T-cell (primary cell): ENCODE results near the gene SLC22A23. TPM values are rescaled to one million over a fixed set of nuclear protein-coding genes. Genes with fewer than 3 reads are reported as not detected.

Source experiments
- ATAC-seq, 4 experiments: fragments of 200-7000 bp in 3 of 4; fragments of 150-1000 bp in 1 of 4; cut with Tn5 transposase; replicated peaks in 1 of 4; 1 replicate in 3 of 4; 2 replicates in 1 of 4; pipeline ENCODE4 v1.10.0; 2021; ENCODE audit warnings: moderate library complexity in 3 of 4, mild to moderate bottlenecking in 2 of 4, moderate number of reproducible peaks in 1 of 4
- CTCF ChIA-PET, 2 donors: fragments of 300-600 bp; sonication (Branson Sonifier 250); formaldehyde crosslinking; loops; one replicate each; lab custom pipeline; 2022; ENCODE audit warnings: antibody characterized with exemption in 2 of 2; lab: Charles Lee
- POLR2A ChIA-PET, 2 donors: fragments of 300-600 bp; sonication (Branson Sonifier 250); formaldehyde crosslinking; loops; one replicate each; lab custom pipeline; 2022; ENCODE audit warnings: antibody characterized with exemption in 2 of 2; lab: Charles Lee
- DNase-seq, 35 experiments: peaks; one replicate each; pipeline versions ENCODE4 v3.0.0 to v3.0.0-alpha.2; 2013 to 2023
- H3K27ac ChIP-seq: one replicate; pipeline ENCODE4 v1.5.1; 2013; ENCODE audit warnings: low read length
- H3K27me3 ChIP-seq, 2 experiments: replicated peaks in 1 of 2; 1 replicate in 1 of 2; 2 replicates in 1 of 2; pipeline versions ENCODE4 v1.6.1 to v1.7.0; 2013; ENCODE audit warnings: low read length in 1 of 2, mixed read lengths in 1 of 2; ENCODE audit not compliant: control insufficient read depth in 2 of 2, insufficient read depth in 2 of 2; ENCODE audit errors: extremely low read depth in 1 of 2
- H3K36me3 ChIP-seq, 2 donors: 1 replicate in 1 of 2; 2 replicates in 1 of 2; pipeline versions ENCODE4 v1.6.1 to v1.7.0; 2013; ENCODE audit warnings: low read length in 1 of 2; ENCODE audit not compliant: control insufficient read depth in 2 of 2, insufficient read depth in 1 of 2; ENCODE audit errors: extremely low read depth in 1 of 2
- H3K4me1 ChIP-seq, 2 experiments: 1 replicate in 1 of 2; 2 replicates in 1 of 2; pipeline versions ENCODE4 v1.6.1 to v1.7.0; 2013; ENCODE audit warnings: low read length in 2 of 2, mixed read lengths in 1 of 2; ENCODE audit not compliant: insufficient read depth in 2 of 2, control insufficient read depth in 1 of 2; ENCODE audit errors: extremely low read depth in 1 of 2
- H3K4me3 ChIP-seq, 2 donors: 1 replicate in 1 of 2; 2 replicates in 1 of 2; pipeline versions ENCODE4 v1.5.1 to v1.7.0; 2013; ENCODE audit warnings: mild to moderate bottlenecking in 2 of 2, low read length in 1 of 2, moderate library complexity in 1 of 2; ENCODE audit not compliant: control insufficient read depth in 1 of 2; ENCODE audit errors: extremely low read depth in 1 of 2
- H3K9me3 ChIP-seq: 2 replicates; pipeline ENCODE4 v1.7.0; 2013
- H3K27ac Mint-ChIP-seq, 2 donors: one replicate each; pipeline ENCODE4 v1.8.0; 2020 to 2021; ENCODE audit warnings: mild to moderate bottlenecking in 2 of 2, mixed read lengths in 2 of 2
- H3K27me3 Mint-ChIP-seq, 2 donors: one replicate each; pipeline ENCODE4 v1.8.0; 2021 to 2022; ENCODE audit warnings: mixed read lengths in 2 of 2
- H3K36me3 Mint-ChIP-seq: one replicate; pipeline ENCODE4 v1.8.0; 2021; ENCODE audit warnings: mixed read lengths
- H3K4me1 Mint-ChIP-seq, 3 donors: one replicate each; pipeline ENCODE4 v1.8.0; 2020 to 2022; ENCODE audit warnings: mixed read lengths in 3 of 3, mild to moderate bottlenecking in 1 of 3
- H3K4me3 Mint-ChIP-seq, 3 donors: one replicate each; pipeline ENCODE4 v1.8.0; 2020 to 2022; ENCODE audit warnings: mild to moderate bottlenecking in 3 of 3, mixed read lengths in 3 of 3, moderate library complexity in 3 of 3
- H3K9me3 Mint-ChIP-seq, 3 donors: one replicate each; pipeline ENCODE4 v1.8.0; 2020 to 2022; ENCODE audit warnings: mixed read lengths in 3 of 3
- WGBS: methylation state at CpG from one replicate; pipeline ENCODE4 v1.1.5; 2013; ENCODE audit warnings: missing lambda C conversion rate; ENCODE audit not compliant: insufficient coverage; 5-methylcytosine and 5-hydroxymethylcytosine counted together
- total RNA-seq, 35 experiments: library from RNA in 6 of 35; stranded (reverse) in 6 of 35; fragments of 120-200 nt in 1 of 35; gene quantifications; one replicate each; pipeline versions ENCODE4 v1.2.1 to v1.2.4 and lab custom pipeline; 2013 to 2026

Gene SLC22A23
- total RNA-seq, 5 donors from 2014 or later (not counting 1 experiment from before 2014, with no cell fraction given): 6.2 to 14.8 (median 12.1) TPM

GRCh38 chr6:3283641-3284435 lies 173.0 kb downstream of the SLC22A23 start:
- Mint-ChIP-seq H3K4me1 (peaks cover 3 to 5% (median 5%) of the 10 kb centered on the region in 3 donors), H3K4me3 (no peak overlapping the region), H3K9me3 (no peaks in the 10 kb centered on the region), H3K36me3 (peaks cover 5% of the 10 kb centered on the region), H3K27ac (no peak overlapping the region), H3K27me3 (no peaks in the 10 kb centered on the region)
- 93% methylated on average over 18 of the region's 23 CpGs for WGBS
- peaks cover 10 to 11% of the 10 kb centered on the region in 2 donors for H3K36me3 ChIP-seq
- H3K27me3 ChIP-seq: no peaks in the 10 kb centered on the region
- CTCF ChIA-PET: interaction anchor here in 1 of 2 donors (0.6 kb wide), 1 partner anchor 773 kb away, joined by 3 read pairs; no protein-coding TSS in a partner anchor
- ATAC-seq: no peak
- peaks cover 0 to 3% of the 10 kb centered on the region in 2 experiments for H3K4me1 ChIP-seq
- POLR2A ChIA-PET: no interaction called here
- DNase-seq: no peak
- no peaks in the 10 kb centered on the region for H3K9me3 ChIP-seq
- H3K4me3 ChIP-seq: no peak overlapping the region
- no peak overlapping the region for H3K27ac ChIP-seq

DNA sequence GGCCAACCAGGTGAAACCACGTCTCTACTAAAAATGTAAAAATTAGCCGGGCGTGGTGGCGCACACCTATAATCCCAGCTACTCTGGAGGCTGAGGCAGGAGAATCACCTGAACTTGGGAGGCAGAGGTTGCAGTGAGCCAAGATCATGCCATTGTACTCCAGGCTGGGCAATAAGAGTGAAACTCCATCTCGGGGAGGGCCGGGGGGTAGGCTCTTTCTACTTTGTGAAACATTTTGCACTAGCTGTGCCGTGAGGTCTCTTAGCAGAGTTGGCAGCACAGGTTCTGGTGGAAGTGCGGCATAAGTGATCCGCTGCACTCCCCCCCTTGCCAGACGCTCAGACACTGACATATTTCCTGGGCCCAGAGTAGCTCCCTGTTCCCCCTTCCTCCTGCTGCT lies 173.6 kb downstream of the SLC22A23 start:
- Histone ChIP-seq H3K4me3 (no peak overlapping the region), H3K27me3 (no peaks in the 10 kb centered on the region), H3K9me3 (no peaks in the 10 kb centered on the region), H3K36me3 (peaks cover 11% of the 10 kb centered on the region in 2 donors), H3K4me1 (peaks cover 0 to 3% of the 10 kb centered on the region in 2 experiments), H3K27ac (no peak overlapping the region)
- ChIA-PET POLR2A (no interaction called here), CTCF (interaction anchor here in 1 of 2 donors (0.6 kb wide), 1 partner anchor 774 kb away, joined by 3 read pairs; no protein-coding TSS in a partner anchor)
- DNase-seq: no peak
- no peak overlapping the region for H3K27ac Mint-ChIP-seq
- H3K9me3 Mint-ChIP-seq: no peaks in the 10 kb centered on the region
- WGBS: 97% methylated on average over 10 of the region's 10 CpGs
- peaks cover 5% of the 10 kb centered on the region for H3K36me3 Mint-ChIP-seq
- peaks cover 3 to 5% (median 5%) of the 10 kb centered on the region in 3 donors for H3K4me1 Mint-ChIP-seq
- ATAC-seq: no peak
- no peak overlapping the region for H3K4me3 Mint-ChIP-seq
- no peaks in the 10 kb centered on the region for H3K27me3 Mint-ChIP-seq

GRCh38 chr6:3282476-3283236 lies 174.2 kb downstream of the SLC22A23 start:
- Histone ChIP-seq H3K36me3 (peaks cover 11 to 13% of the 10 kb centered on the region in 2 donors), H3K9me3 (no peaks in the 10 kb centered on the region), H3K4me1 (peaks cover 0 to 3% of the 10 kb centered on the region in 2 experiments), H3K4me3 (no peak overlapping the region), H3K27me3 (no peaks in the 10 kb centered on the region), H3K27ac (no peak overlapping the region)
- H3K36me3 Mint-ChIP-seq: peaks cover 5% of the 10 kb centered on the region
- peaks cover 3 to 5% (median 5%) of the 10 kb centered on the region in 3 donors for H3K4me1 Mint-ChIP-seq
- H3K27me3 Mint-ChIP-seq: no peaks in the 10 kb centered on the region
- peak in 1 of 35 experiments; percentile 0 for DNase-seq
- ChIA-PET CTCF (interaction anchor here in 1 of 2 donors (0.6 to 1.6 kb wide), 4 partner anchors 9 to 830 kb away, joined by 3 to 4 read pairs (median 3); no protein-coding TSS in a partner anchor), POLR2A (no interaction called here)
- WGBS: 91% methylated on average over 17 of the region's 20 CpGs
- H3K27ac Mint-ChIP-seq: no peak overlapping the region
- no peaks in the 10 kb centered on the region for H3K9me3 Mint-ChIP-seq
- no peak overlapping the region for H3K4me3 Mint-ChIP-seq
- ATAC-seq: no peak

DNA sequence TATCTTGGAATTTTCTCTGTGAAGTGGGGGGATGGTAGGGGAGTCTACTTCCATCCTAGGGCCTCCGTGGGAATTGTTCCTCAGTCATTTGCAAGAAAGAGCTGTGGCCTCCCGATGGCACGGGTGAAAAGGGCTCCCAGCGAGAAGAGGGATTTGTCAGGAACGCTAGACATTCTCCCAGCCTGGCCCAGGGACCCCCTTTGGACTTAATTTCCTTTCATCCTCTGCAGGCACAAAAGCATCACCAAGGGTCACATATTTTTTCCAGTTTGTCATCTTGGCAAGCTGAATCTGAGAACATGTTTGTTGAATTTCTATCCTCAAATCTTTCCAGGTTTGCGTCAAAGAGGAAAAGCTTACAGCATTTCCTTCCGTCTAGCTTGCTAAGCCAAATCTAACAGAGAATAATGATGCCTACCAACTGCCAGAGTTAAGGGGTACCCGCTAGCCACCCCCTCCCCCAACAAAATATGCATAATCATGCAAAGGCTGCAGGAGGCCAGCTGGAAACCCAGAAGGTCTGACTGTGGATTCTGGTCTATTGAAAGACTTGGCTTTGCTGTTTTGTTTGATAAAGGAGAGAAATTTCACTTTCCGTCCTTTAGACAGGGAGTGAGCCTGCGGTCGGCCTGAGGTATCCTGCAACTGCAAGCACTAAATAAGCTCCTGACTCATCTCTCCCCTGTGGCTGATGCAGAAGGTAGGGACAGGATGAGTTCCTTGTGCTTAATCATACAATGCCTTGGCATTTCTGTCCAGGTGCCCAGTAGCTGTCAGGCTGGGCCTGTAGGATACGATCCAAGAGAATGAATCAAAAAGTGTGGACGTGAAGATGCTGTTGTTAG lies 175.0 kb downstream of the SLC22A23 start:
- peaks cover 3 to 5% (median 5%) of the 10 kb centered on the region in 3 donors for H3K4me1 Mint-ChIP-seq
- Histone ChIP-seq H3K27ac (no peak overlapping the region), H3K4me3 (no peak overlapping the region), H3K27me3 (no peaks in the 10 kb centered on the region), H3K9me3 (no peaks in the 10 kb centered on the region), H3K4me1 (peaks cover 0 to 3% of the 10 kb centered on the region in 2 experiments), H3K36me3 (peaks cover 11 to 13% of the 10 kb centered on the region in 2 donors)
- no peak for DNase-seq
- POLR2A ChIA-PET: interaction anchor here in 1 of 2 donors (0.6 to 0.7 kb wide), 2 partner anchors 23 to 879 kb away, joined by 3 read pairs; partner anchors contain the start of gene PSMG4
- CTCF ChIA-PET: interaction anchor here in 1 of 2 donors (0.5 to 1.6 kb wide), 6 partner anchors 9 to 1478 kb away, joined by 3 to 4 read pairs (median 3); no protein-coding TSS in a partner anchor
- no peaks in the 10 kb centered on the region for H3K9me3 Mint-ChIP-seq
- H3K27me3 Mint-ChIP-seq: no peaks in the 10 kb centered on the region
- H3K36me3 Mint-ChIP-seq: peaks cover 5% of the 10 kb centered on the region
- no peak overlapping the region for H3K4me3 Mint-ChIP-seq
- 86% methylated on average over 7 of the region's 13 CpGs for WGBS
- H3K27ac Mint-ChIP-seq: no peak overlapping the region
- ATAC-seq: no peak

GRCh38 chr6:3280866-3281465 lies 175.9 kb downstream of the SLC22A23 start:
- H3K4me3 Mint-ChIP-seq: no peak overlapping the region
- no peaks in the 10 kb centered on the region for H3K9me3 Mint-ChIP-seq
- Histone ChIP-seq H3K27me3 (no peaks in the 10 kb centered on the region), H3K4me1 (peaks cover 0 to 3% of the 10 kb centered on the region in 2 experiments), H3K4me3 (no peak overlapping the region), H3K9me3 (no peaks in the 10 kb centered on the region), H3K36me3 (peaks cover 11 to 13% of the 10 kb centered on the region in 2 donors), H3K27ac (no peak overlapping the region)
- H3K36me3 Mint-ChIP-seq: peaks cover 5% of the 10 kb centered on the region
- ChIA-PET POLR2A (no interaction called here), CTCF (interaction anchor here (0.6 to 2.2 kb wide), 4 partner anchors 126 to 452 kb away, joined by 3 to 50 read pairs (median 9); no protein-coding TSS in a partner anchor)
- ATAC-seq: no peak
- peak in 1 of 35 experiments; percentile 2 for DNase-seq
- WGBS: 88% methylated on average over 12 of the region's 14 CpGs
- peaks cover 3 to 5% (median 5%) of the 10 kb centered on the region in 3 donors for H3K4me1 Mint-ChIP-seq
- no peaks in the 10 kb centered on the region for H3K27me3 Mint-ChIP-seq
- no peak overlapping the region for H3K27ac Mint-ChIP-seq
